C4-2B (cell line): Measurements from ENCODE around the gene CLEC18A.
"Not testable (repeated sequence)": the region's sequence is repeated elsewhere in the genome, so short reads cannot be mapped to it uniquely, and the experiment has no call there.

ENCODE experiments used
- CTCF ChIP-seq: fragments of 450-650 bp; conservative IDR thresholded peaks from 2 replicates; pipeline ENCODE4 v1.5.1; 2017; ENCODE audit warnings: mild to moderate bottlenecking
- ZFX ChIP-seq: fragments of 450-650 bp; IDR thresholded peaks from 2 replicates; pipeline ENCODE4 v1.6.1; 2017

- TF ChIP-seq CTCF, ZFX: not testable (repeated sequence)
These were observed 16.6 kb downstream of the CLEC18A start for GRCh38 chr16:69967688-69968087.
